ENCODE measurements around the gene HSPA6. TPM values are rescaled to one million over a fixed set of nuclear protein-coding genes. Genes with fewer than 3 reads are reported as not detected.

Gene HSPA6
- total RNA-seq, 3 donors from 2014 or later: 1.3 to 17.1 (median 5.3) TPM

DNA sequence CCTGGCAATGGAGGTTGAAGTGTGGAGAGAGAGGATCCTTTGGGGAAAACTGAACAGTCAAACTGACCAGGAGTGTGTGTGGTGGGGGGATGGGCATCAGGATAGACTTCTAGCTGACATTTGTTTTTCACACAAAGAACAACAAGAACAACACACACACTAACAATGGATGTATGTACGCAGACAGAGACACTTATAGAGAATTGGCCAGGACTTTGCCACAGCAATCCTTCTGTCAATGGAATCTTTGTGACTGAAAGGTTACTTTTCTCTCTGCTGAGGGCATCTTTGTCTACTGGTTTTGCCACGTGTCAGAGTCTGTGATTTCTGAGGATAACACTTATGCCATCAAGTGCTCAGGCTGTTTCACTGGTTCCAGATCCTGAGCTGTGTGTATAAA lies 31.5 kb upstream of the HSPA6 start:
- Histone ChIP-seq H3K27ac (no peak overlapping the region), H3K4me1 (no peaks in the 10 kb centered on the region), H3K4me3 (no peak overlapping the region), H3K36me3 (no peaks in the 10 kb centered on the region), H3K27me3 (peaks cover 0 to 3% of the 10 kb centered on the region in 2 donors), H3K9me3 (no peaks in the 10 kb centered on the region)
- intact Hi-C loops (cut with DNase I; ENCODE audit: low total_unique reads): no loop called here
- no peak for DNase-seq (ENCODE audit: low spot score in 2 of 2)
- TF ChIP-seq CTCF (IDR thresholded peaks at IDR 0.05): no peak
- no peak for TF ChIP-seq POLR2A (IDR thresholded peaks at IDR 0.05)
- no peak for TF ChIP-seq POLR2AphosphoS5 (IDR thresholded peaks at IDR 0.05)

GRCh38 chr1:161494091-161494735 lies 30.1 kb upstream of the HSPA6 start:
- no peak overlapping the region for H3K4me3 ChIP-seq
- peaks cover 0 to 3% of the 10 kb centered on the region in 2 donors for H3K27me3 ChIP-seq
- intact Hi-C loops (cut with DNase I; ENCODE audit: low total_unique reads): no loop called here
- no peaks in the 10 kb centered on the region for H3K4me1 ChIP-seq
- no peak overlapping the region for H3K27ac ChIP-seq
- TF ChIP-seq POLR2A (IDR thresholded peaks at IDR 0.05) (no peak), CTCF (IDR thresholded peaks at IDR 0.05) (no peak), POLR2AphosphoS5 (IDR thresholded peaks at IDR 0.05) (no peak)
- DNase-seq (ENCODE audit: low spot score in 2 of 2): no peak
- no peaks in the 10 kb centered on the region for H3K9me3 ChIP-seq
- H3K36me3 ChIP-seq: no peaks in the 10 kb centered on the region

GRCh38 chr1:161495490-161495889 lies 28.9 kb upstream of the HSPA6 start:
- Histone ChIP-seq H3K27ac (no peak overlapping the region), H3K4me1 (no peaks in the 10 kb centered on the region), H3K9me3 (no peaks in the 10 kb centered on the region), H3K36me3 (no peaks in the 10 kb centered on the region), H3K27me3 (peaks cover 0 to 3% of the 10 kb centered on the region in 2 donors), H3K4me3 (no peak overlapping the region)
- intact Hi-C loops (cut with DNase I; ENCODE audit: low total_unique reads): no loop called here
- DNase-seq (ENCODE audit: low spot score in 2 of 2): no peak
- TF ChIP-seq POLR2AphosphoS5 (IDR thresholded peaks at IDR 0.05) (no peak), CTCF (IDR thresholded peaks at IDR 0.05) (no peak), POLR2A (IDR thresholded peaks at IDR 0.05) (no peak)

GRCh38 chr1:161497961-161498360 lies 26.4 kb upstream of the HSPA6 start:
- Histone ChIP-seq H3K36me3 (no peaks in the 10 kb centered on the region), H3K4me1 (no peaks in the 10 kb centered on the region), H3K27ac (no peak overlapping the region), H3K27me3 (peaks cover 0 to 3% of the 10 kb centered on the region in 2 donors), H3K9me3 (no peaks in the 10 kb centered on the region), H3K4me3 (no peak overlapping the region)
- TF ChIP-seq CTCF (IDR thresholded peaks at IDR 0.05) (no peak), POLR2AphosphoS5 (IDR thresholded peaks at IDR 0.05) (no peak), POLR2A (IDR thresholded peaks at IDR 0.05) (no peak)
- no peak for DNase-seq (ENCODE audit: low spot score in 2 of 2)
- intact Hi-C loops (cut with DNase I; ENCODE audit: low total_unique reads): no loop called here

DNA sequence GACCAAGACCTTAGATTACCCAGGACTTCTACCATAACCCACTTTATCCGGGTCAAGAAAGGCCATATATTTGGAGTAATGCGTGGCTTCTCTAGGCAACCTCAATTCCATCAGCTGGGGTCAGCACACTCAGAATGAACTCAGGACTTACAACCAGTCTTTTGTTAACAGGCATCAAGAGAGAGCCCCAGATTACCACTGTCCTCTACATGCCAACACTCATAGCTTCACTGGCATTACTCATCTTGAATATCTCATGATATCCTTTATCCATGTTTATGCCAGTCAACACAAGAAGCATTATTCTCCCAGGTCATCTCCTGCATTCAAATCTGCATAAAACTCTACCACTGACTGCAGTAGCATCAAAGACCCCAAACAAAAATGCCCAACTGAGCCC lies 25.7 kb upstream of the HSPA6 start:
- Histone ChIP-seq H3K9me3 (no peaks in the 10 kb centered on the region), H3K36me3 (no peaks in the 10 kb centered on the region), H3K27ac (no peak overlapping the region), H3K4me3 (no peak overlapping the region), H3K4me1 (no peaks in the 10 kb centered on the region), H3K27me3 (peaks cover 0 to 3% of the 10 kb centered on the region in 2 donors)
- intact Hi-C loops (cut with DNase I; ENCODE audit: low total_unique reads): no loop called here
- TF ChIP-seq POLR2A (IDR thresholded peaks at IDR 0.05): no peak
- no peak for TF ChIP-seq CTCF (IDR thresholded peaks at IDR 0.05)
- no peak for TF ChIP-seq POLR2AphosphoS5 (IDR thresholded peaks at IDR 0.05)
- DNase-seq (ENCODE audit: low spot score in 2 of 2): no peak
